ENCODE measurements around the gene TRAF7.
A peak's percentile ranks its signal among the peaks of the same experiment; 100 is the strongest.
"Not testable (repeated sequence)": the region's sequence is repeated elsewhere in the genome, so short reads cannot be mapped to it uniquely, and the experiment has no call there.

Gene TRAF7

GRCh38 chr16:2155091-2155950, at the start of gene TRAF7:
TSS of gene TRAF7 (plus strand) at chr16:2155782. CDS start at chr16:2163921, 8,139 bp downstream.
- peak; percentile 96 for DNase-seq

GRCh38 chr16:2106211-2106610, 49.4 kb upstream of the TRAF7 start:
- DNase-seq: not testable (repeated sequence)

DNA sequence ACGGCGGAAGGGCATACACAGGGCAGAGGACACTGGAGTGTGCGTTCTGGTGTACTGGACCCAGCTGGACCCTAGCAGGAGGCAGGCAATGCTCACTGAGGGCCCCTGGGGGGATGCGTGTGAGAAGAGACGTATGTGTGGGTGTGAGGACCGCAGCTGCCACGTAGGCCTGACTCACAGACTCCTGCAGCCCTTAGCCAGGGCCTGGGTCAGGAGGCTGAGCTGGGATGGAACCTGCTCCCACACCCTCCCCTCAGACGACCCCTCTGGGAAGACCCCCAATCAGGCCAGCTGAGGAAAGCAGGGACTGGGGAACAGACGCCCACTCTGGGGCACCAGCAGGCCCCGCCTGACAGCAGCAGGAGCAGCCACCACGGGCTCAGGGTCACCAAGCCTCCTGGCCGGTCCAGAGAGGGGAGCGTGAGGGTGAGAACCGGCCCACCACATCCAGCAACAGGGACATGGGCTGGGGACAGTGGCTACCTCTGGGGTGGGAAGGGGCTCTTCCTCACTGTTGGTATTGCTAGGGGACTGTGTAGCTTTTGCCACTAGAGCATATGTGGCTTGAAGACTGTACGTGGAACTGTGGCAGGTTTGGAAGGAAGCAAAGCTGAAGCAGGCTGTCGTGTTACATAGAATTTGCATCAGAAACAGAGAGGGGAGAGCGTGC, 48.3 kb upstream of the TRAF7 start:
- not testable (repeated sequence) for DNase-seq

DNA sequence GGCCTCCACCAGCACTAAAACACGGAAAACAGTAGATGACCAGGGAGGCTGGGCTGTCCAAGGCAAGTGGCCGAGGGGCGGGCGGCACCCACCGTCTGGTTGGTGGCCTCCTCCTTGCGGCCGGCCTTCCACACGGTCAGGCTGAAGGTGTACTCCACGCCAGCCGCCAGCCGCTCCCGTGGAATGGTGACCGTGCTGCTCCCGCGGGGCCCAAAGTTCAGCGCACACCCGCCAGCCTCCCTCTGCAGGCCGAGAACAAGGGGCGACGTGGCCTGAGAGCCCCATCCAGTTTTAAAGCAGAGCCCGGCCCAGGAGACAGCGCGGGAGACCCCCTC, 47.8 kb upstream of the TRAF7 start:
- DNase-seq: not testable (repeated sequence)

DNA sequence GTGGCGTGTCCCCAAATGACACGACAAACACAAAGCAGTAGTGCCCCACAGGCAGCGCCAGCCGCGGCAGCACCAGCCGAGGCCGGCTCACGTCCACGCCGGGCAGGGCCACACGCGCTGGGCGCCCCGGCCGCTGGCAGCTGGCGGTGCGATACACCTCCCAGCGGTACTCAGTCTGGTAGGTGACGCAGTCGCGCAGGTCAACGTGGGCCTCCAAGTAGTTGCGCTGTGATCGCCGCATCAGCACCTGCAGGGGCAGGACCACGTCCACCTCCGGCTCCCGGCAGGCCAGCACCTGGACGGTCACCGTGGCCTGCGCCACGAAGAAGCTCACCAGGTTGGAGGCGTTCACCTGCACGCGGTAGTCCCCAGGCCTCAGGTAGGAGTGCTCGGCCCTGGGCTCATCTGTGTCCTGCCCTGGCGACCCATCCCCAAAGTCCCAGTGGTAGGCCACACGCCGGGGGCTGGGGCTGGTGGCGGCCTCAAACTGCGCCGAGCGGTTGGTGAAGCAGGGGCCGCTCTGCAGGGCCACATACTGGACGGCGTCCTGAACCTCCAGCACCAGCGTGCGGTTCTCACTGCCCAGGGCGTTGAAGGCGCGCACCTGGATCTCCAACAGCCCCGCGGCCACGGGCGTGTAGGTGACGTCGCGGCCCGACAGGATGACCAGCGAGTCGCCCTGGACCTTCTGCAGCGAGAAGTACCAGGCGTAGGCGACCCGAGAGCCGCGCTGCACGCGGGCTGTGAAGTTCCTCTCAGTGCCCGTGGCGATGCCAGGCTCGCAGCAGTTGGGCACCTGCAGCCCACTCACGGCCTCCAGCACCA, 46.9 kb upstream of the TRAF7 start:
- not testable (repeated sequence) for DNase-seq

- not testable (repeated sequence) for DNase-seq
Observed at GRCh38 chr16:2109271-2109580, 46.4 kb upstream of the TRAF7 start.

GRCh38 chr16:2109872-2110271, 45.7 kb upstream of the TRAF7 start:
- DNase-seq: not testable (repeated sequence)

GRCh38 chr16:2110332-2111008, 45.1 kb upstream of the TRAF7 start:
- DNase-seq: not testable (repeated sequence)

DNA sequence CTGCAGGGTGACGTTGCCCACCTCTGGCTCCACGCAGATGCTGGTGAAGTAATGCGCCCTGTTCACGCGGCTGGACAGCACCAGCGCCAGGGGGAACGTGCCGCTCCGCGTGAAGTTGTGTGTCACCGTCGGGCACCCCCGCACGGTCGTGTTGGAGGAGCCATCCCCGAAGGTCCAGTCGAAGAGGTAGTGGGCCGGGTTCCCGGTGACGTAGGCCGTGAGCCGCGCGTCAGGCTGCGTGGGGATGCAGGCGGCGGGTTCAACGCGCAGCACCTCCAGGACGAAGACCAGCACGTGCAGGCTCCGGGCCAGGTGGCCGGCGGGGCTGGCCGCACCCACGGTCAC, 44.6 kb upstream of the TRAF7 start:
- DNase-seq: not testable (repeated sequence)

- not testable (repeated sequence) for DNase-seq
Observed at GRCh38 chr16:2111412-2112335, 43.9 kb upstream of the TRAF7 start.

DNA sequence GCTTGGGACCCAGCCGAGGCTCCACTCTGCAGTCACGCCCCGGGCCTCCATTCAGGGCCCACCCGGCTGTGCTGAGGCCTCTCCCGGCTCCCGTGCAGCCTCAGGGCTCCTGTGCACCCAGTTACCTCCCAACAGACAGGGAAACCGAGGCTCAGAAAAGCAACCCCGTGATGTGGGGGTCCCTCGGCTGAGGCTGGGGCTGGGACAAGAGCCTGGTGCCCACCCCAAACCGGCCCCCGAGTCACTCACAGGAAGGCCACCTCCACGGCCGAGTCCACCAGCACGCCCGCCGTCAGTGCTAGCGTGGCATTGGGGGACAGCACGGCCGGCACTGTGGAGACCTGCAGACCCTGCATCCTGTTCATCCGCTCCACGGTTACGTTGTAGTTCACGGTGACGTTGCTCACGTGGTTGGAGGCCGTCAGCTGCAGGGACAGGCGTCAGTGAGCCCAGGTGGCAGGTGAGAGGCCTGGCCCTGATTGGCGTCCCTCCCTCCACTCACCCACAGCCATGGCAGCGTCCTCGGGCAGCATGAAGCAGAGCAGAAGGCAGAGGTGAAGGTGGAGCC, 43.0 kb upstream of the TRAF7 start:
- not testable (repeated sequence) for DNase-seq

GRCh38 chr16:2114225-2114624, 41.4 kb upstream of the TRAF7 start:
- not testable (repeated sequence) for DNase-seq

GRCh38 chr16:2114885-2115590, 40.5 kb upstream of the TRAF7 start:
- not testable (repeated sequence) for DNase-seq

DNA sequence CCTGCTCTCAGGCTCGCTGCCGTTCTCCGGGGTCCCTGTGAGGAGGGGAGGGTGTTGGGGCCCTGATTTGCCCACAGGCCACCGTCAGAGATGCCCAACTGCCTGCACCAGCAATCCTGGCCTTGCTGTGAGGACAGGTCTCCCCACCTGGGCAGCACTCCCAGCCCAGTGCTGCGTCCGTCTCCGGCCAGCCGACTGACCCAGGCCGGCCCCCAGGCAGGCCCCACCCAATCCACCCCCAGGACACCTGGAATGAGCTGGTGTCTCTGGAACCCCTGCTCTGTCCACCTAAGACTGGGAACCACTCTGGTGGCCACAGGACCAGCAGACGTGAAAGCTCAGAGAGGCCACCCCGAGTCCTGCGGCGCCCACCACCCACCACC, 40.0 kb upstream of the TRAF7 start:
- no peak for DNase-seq

DNA sequence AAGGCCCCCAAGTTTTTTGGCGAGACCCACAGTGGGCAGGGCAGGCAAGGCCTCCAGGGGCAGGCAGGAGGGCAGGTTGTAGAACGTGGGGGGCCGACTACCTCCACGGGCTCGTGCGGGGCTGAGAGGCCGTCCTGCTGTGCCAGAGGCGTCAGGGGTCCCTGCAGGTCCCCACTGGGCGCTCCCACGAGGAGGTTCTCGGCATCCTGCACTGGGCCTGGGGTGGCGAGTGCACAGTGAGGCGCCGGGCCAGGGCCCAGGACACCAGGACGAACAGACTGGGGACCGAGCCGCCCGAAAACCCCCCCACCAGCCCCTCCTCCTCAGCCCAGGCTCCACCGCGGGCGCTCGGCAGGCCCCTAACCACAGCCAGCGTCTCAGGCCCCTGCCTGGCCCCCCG, 39.2 kb upstream of the TRAF7 start:
- not testable (repeated sequence) for DNase-seq

- DNase-seq: not testable (repeated sequence)
Observed at GRCh38 chr16:2117341-2117740, 38.2 kb upstream of the TRAF7 start.

DNA sequence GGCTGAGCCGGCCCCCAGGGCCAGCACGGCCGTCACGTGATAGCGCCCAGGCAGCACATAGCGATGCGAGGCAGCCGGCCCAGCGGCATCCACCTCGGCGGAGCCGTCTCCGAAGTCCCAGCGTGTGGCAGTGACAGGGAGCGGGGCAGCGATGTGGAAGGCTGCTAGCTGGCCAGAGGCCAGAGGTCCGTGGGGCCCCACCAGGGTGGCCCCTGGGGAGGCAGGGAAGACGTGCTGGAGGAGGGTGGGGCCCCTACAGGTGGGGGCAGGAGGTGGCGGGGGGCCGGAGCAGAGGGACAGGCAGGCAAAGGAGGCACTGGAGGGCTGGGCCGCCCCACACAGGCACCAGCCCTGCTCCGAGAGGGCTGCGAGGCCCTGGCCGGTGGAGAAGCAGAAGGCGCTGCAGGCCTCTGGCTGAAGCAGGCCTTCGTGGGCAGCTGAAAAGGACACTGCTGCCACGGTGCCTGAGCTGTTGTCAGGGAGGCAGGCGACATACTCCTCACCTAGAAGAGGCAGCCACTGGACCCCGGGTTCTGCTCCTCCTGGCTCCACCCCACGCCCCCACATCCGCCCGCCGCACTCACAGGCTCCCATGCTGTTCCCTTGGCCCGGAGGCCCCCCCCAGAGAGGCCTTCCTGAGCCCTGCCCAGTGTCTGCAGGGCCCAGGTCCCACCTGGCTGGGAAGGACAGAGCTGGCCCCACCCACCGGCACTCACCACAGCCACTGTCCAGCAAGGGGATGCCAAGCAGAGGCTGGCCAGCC, 37.4 kb upstream of the TRAF7 start:
- not testable (repeated sequence) for DNase-seq

- DNase-seq: peak; percentile 44
Observed at GRCh38 chr16:2121325-2121724, 34.3 kb upstream of the TRAF7 start.

- DNase-seq: no peak
Observed at GRCh38 chr16:2121853-2122252, 33.7 kb upstream of the TRAF7 start.

- no peak for DNase-seq
Observed at GRCh38 chr16:2122429-2122828, 33.2 kb upstream of the TRAF7 start.
